HL-60 (cell line): ENCODE data around the gene KIFC1.

Experiments used
- CTCF ChIP-seq: IDR thresholded peaks from one replicate; pipeline ENCODE4 v1.5.1; 2011; ENCODE audit warnings: low read length, control low read depth, inconsistent platforms; ENCODE audit not compliant: insufficient read depth
- POLR2AphosphoS5 ChIP-seq: IDR thresholded peaks from 2 replicates; pipeline ENCODE4 v1.6.1; 2012; ENCODE audit warnings: low read depth

- TF ChIP-seq CTCF (no peak), POLR2AphosphoS5 (no peak)
Observed at GRCh38 chr6:33440649-33441309, 49.2 kb downstream of the KIFC1 start.
